Esophagus muscularis mucosa (tissue), 4 donors: ENCODE results near the gene POTEF. TPM values are rescaled to one million over a fixed set of nuclear protein-coding genes. Genes with fewer than 3 reads are reported as not detected.
"Not testable (repeated sequence)": the region's sequence is repeated elsewhere in the genome, so short reads cannot be mapped to it uniquely, and the experiment has no call there.

Experiments used
- DNase-seq: peaks from one replicate; pipeline ENCODE4 v3.0.0-alpha.2; 2017; ENCODE audit errors: extremely low spot score
- H3K27ac ChIP-seq, 4 donors: fragments of 200-600 bp; sonication (generic); replicated peaks in 1 of 4; 1 replicate in 3 of 4; 2 replicates in 1 of 4; pipeline ENCODE4 v1.5.1; 2016 to 2019; ENCODE audit warnings: mild to moderate bottlenecking in 1 of 4
- H3K27me3 ChIP-seq, 4 donors: fragments of 200-600 bp; sonication (generic); one replicate each; pipeline versions ENCODE4 v1.5.1 to v1.6.0; 2016 to 2019
- H3K36me3 ChIP-seq, 4 donors: fragments of 200-600 bp; sonication (generic); one replicate each; pipeline ENCODE4 v1.5.1; 2016 to 2019
- H3K4me1 ChIP-seq, 4 donors: fragments of 200-600 bp; sonication (generic); one replicate each; pipeline ENCODE4 v1.5.1; 2016 to 2019
- H3K4me3 ChIP-seq, 4 donors: fragments of 200-600 bp; sonication (generic); 1 replicate in 2 of 4; 2 replicates in 2 of 4; pipeline ENCODE4 v1.5.1; 2016 to 2019; ENCODE audit warnings: mild to moderate bottlenecking in 4 of 4, moderate library complexity in 1 of 4
- H3K9me3 ChIP-seq, 4 donors: fragments of 200-600 bp; sonication (generic); 1 replicate in 3 of 4; 2 replicates in 1 of 4; pipeline ENCODE4 v1.5.1; 2016 to 2019
- CTCF ChIP-seq, 3 experiments: fragments of 200-600 bp in 2 of 3; fragments of 450-650 bp in 1 of 3; sonication (generic) in 2 of 3; IDR thresholded peaks; one replicate each; pipeline ENCODE4 v1.5.1; 2017 to 2019; ENCODE audit warnings: antibody characterized with exemption in 3 of 3, mild to moderate bottlenecking in 2 of 3, moderate library complexity in 1 of 3
- EP300 ChIP-seq: sonication (generic); formaldehyde crosslinking; IDR thresholded peaks from one replicate; pipeline ENCODE4 v1.6.1; 2017; ENCODE audit warnings: antibody characterized with exemption
- POLR2A ChIP-seq: fragments of 450-650 bp; IDR thresholded peaks from one replicate; pipeline ENCODE4 v1.6.1; 2017; ENCODE audit warnings: antibody characterized with exemption, moderate library complexity, mild to moderate bottlenecking, low read depth
- POLR2AphosphoS5 ChIP-seq, 2 donors: sonication (generic); formaldehyde crosslinking; IDR thresholded peaks; one replicate each; pipeline ENCODE4 v1.6.1; 2017; ENCODE audit warnings: antibody characterized with exemption in 2 of 2
- WGBS: methylation state at CpG from one replicate; pipeline ENCODE4 v1.1.5; 2018; 5-methylcytosine and 5-hydroxymethylcytosine counted together
- intact Hi-C: fragments of 100-400 bp; cut with DNase I; formaldehyde crosslinking; loops from one replicate; pipeline ENCODE4 v1.15.1; 2023
- total RNA-seq, 4 donors: library from RNA; depleted of rRNA; stranded (reverse); fragments of >200 nt; gene quantifications; one replicate each; pipeline versions ENCODE4 v1.1.0 to v1.2.1, GENCODE V29; 2016

POTEF gene
- total RNA-seq, result not detected

DNA sequence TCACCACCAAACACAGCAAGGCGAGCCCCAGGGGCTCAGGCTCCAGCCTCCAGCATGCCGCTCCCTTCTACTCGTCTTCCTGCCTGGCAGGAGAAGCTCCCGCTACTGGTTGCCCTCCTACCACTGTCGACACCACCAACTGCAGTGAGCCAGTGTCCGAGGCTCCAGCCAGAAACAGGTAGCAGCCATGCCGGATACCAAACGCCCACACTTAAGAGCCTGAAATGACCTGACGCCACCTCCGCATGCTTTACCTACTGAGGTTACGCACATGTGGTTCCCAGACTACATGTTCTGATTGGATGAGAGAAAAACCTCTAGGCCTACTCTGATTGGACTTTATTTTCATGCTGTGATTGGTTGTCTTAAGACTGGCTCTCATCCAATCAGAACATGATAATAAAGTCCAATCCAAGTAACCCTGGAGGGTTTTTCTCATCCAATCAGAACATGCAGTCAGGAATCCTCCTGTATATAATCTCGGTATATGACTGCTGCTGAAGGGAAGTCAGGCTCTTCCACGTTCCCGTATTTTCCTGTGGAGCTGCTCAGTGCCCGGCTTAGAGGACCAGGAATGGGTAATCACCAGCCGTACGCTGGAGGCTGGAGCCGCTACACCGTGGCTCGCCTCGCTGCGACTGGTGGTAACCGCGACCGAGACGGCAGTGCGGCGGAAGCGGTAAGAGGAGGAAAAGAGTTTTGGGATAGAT is at the start of gene POTEF:
Gene POTEF (minus strand): TSS at position 103 of the 710 bp plus-strand sequence. CDS start 8,707 bp downstream, outside the sequence.
- H3K27me3 ChIP-seq, H3K9me3 ChIP-seq, H3K4me3 ChIP-seq, intact Hi-C loops, H3K4me1 ChIP-seq, DNase-seq, H3K36me3 ChIP-seq, H3K27ac ChIP-seq: not testable (repeated sequence)
- WGBS, result 95% methylated on average over 20 of the region's 29 CpGs

DNA sequence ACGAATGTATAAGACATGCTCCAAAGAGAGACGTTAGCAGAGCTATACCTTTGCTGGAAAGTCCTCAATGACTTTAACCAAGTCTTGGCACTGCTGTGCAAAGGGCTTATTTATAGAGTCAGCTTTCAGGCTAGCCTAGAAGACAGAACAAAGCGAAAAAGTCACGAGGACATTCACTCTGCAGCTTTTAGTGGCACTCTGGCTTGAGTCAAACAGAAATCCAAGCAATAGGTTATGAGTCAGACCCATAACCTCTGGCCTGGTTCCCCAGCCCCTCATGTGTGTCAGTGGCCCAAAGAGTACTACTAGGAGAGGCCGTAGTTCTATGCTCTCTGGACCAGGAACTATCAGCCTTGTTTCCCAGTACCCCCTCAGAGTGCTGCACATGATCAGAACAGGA is 45.8 kb upstream of the POTEF start:
- peaks cover 34 to 77% (median 64%) of the 10 kb centered on the region in 4 donors for H3K36me3 ChIP-seq
- H3K27ac ChIP-seq, H3K4me1 ChIP-seq, H3K9me3 ChIP-seq, H3K4me3 ChIP-seq, DNase-seq, H3K27me3 ChIP-seq, intact Hi-C loops: not testable (repeated sequence)
- 96% methylated on average over 5 of the region's 5 CpGs for WGBS

DNA sequence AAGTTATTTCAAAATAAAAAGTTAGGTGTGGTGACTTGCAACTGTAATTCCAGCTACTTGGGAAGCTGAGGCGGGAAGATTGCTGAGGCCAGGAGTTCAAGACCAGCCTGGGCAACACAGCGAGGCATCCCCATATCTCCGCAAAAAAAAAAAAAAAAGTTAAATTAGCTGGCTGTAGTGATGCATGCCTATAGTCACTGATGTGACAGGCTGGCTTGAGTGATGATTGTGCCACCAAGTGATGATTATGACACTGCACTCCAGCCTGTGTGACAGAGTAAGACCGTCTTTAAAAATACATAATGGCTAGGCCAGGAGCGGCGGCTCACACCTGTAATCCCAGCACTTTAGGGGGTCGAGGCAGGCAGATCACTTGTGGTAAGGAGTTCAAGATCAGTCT is 40.9 kb upstream of the POTEF start:
- Histone ChIP-seq H3K4me3 (no peak overlapping the region), H3K4me1 (no peaks in the 10 kb centered on the region), H3K9me3 (no peaks in the 10 kb centered on the region), H3K36me3 (peaks cover 64 to 100% (median 91%) of the 10 kb centered on the region in 4 donors), H3K27me3 (no peaks in the 10 kb centered on the region), H3K27ac (no peak overlapping the region)
- 95% methylated on average over 7 of the region's 7 CpGs for WGBS
- TF ChIP-seq POLR2A, result no peak
- no peak for TF ChIP-seq CTCF (IDR thresholded peaks at IDR 0.05)
- no peak for TF ChIP-seq EP300
- no peak for TF ChIP-seq POLR2AphosphoS5 (IDR thresholded peaks at IDR 0.05)
- DNase-seq, result no peak
- intact Hi-C loops, result no loop called here

- H3K27ac ChIP-seq, DNase-seq, intact Hi-C loops, H3K27me3 ChIP-seq, H3K4me3 ChIP-seq, H3K4me1 ChIP-seq, H3K9me3 ChIP-seq: not testable (repeated sequence)
- 97% methylated on average over 3 of the region's 3 CpGs for WGBS
- peaks cover 66 to 100% (median 93%) of the 10 kb centered on the region in 4 donors for H3K36me3 ChIP-seq
Observed at GRCh38 chr2:130169163-130169562, 40.1 kb upstream of the POTEF start.

DNA sequence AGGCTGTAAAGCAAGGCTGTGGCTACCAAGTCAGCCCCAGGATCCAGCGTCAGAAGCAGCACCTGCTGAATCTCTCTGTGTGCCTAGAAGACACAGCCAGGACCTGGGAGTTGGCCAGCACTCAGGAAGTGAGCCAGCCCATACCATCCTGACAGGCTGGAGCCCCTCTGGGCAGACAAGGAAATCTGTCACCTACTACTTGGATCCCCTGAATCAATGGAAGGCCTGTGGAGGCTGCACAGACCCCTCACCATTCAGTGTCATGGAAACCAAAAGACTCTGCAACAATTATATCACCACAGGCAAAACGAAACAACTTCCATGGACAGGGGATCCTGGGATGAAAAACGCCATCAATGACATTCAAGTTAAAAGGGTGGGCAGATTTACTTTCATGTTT is 37.6 kb upstream of the POTEF start:
- H3K9me3 ChIP-seq, H3K27me3 ChIP-seq, H3K27ac ChIP-seq, intact Hi-C loops, H3K4me3 ChIP-seq, DNase-seq, H3K4me1 ChIP-seq: not testable (repeated sequence)
- peaks cover 54 to 99% (median 87%) of the 10 kb centered on the region in 4 donors for H3K36me3 ChIP-seq
- 85% methylated on average over 3 of the region's 3 CpGs for WGBS

GRCh38 chr2:130165293-130166016 is 36.4 kb upstream of the POTEF start:
- Histone ChIP-seq H3K36me3 (peaks cover 56 to 99% (median 82%) of the 10 kb centered on the region in 4 donors), H3K9me3 (no peaks in the 10 kb centered on the region), H3K4me3 (no peak overlapping the region), H3K4me1 (no peaks in the 10 kb centered on the region), H3K27ac (no peak overlapping the region), H3K27me3 (no peaks in the 10 kb centered on the region)
- 97% methylated on average over 8 of the region's 8 CpGs for WGBS
- TF ChIP-seq POLR2A (no peak), EP300 (no peak), CTCF (IDR thresholded peaks at IDR 0.05) (no peak), POLR2AphosphoS5 (IDR thresholded peaks at IDR 0.05) (no peak)
- intact Hi-C loops, result no loop called here
- no peak for DNase-seq
